Activated naive CD8-positive, alpha-beta T cell treated with anti-CD3 and anti-CD28 coated beads for 36 hours (primary cell): Measurements from ENCODE around the gene NKD2. TPM values are rescaled to one million over a fixed set of nuclear protein-coding genes. Genes with fewer than 3 reads are reported as not detected.
"Not testable (repeated sequence)": the region's sequence is repeated elsewhere in the genome, so short reads cannot be mapped to it uniquely, and the experiment has no call there.

Source experiments
- DNase-seq: peaks from one replicate; pipeline ENCODE4 v3.0.0; 2021
- H3K27ac Mint-ChIP-seq: one replicate; pipeline ENCODE4 v1.8.0; 2022; ENCODE audit warnings: mild to moderate bottlenecking, moderate library complexity, mixed read lengths
- H3K27me3 Mint-ChIP-seq: one replicate; pipeline ENCODE4 v1.8.0; 2022; ENCODE audit warnings: mild to moderate bottlenecking, mixed read lengths
- H3K36me3 Mint-ChIP-seq: one replicate; pipeline ENCODE4 v1.8.0; 2021; ENCODE audit warnings: mild to moderate bottlenecking, mixed read lengths
- H3K4me1 Mint-ChIP-seq: one replicate; pipeline ENCODE4 v1.8.0; 2021; ENCODE audit warnings: mixed read lengths
- H3K4me3 Mint-ChIP-seq: one replicate; pipeline ENCODE4 v1.8.0; 2022; ENCODE audit warnings: mild to moderate bottlenecking, moderate library complexity, mixed read lengths
- H3K9me3 Mint-ChIP-seq: one replicate; pipeline ENCODE4 v1.8.0; 2022; ENCODE audit warnings: mixed read lengths
- total RNA-seq, 2 experiments: library from RNA; stranded (reverse); gene quantifications; one replicate each; pipeline ENCODE4 v1.2.3, GENCODE V29; 2021

NKD2 gene
- total RNA-seq, 2 experiments from 2014 or later = 0.66 to 0.82 TPM

GRCh38 chr5:968881-969280, 39.7 kb upstream of the NKD2 start:
- no peak for DNase-seq
- no peak overlapping the region for H3K4me3 Mint-ChIP-seq
- peaks cover 86% of the 10 kb centered on the region for H3K27me3 Mint-ChIP-seq
- peaks cover 26% of the 10 kb centered on the region for H3K4me1 Mint-ChIP-seq
- no peak overlapping the region for H3K27ac Mint-ChIP-seq
- no peaks in the 10 kb centered on the region for H3K36me3 Mint-ChIP-seq
- no peaks in the 10 kb centered on the region for H3K9me3 Mint-ChIP-seq

- Mint-ChIP-seq H3K27me3 (peaks cover 81% of the 10 kb centered on the region), H3K27ac (no peak overlapping the region), H3K36me3 (no peaks in the 10 kb centered on the region), H3K4me3 (no peak overlapping the region), H3K4me1 (peaks cover 21% of the 10 kb centered on the region), H3K9me3 (no peaks in the 10 kb centered on the region)
- no peak for DNase-seq
Measured at GRCh38 chr5:969408-969839, 39.2 kb upstream of the NKD2 start.

GRCh38 chr5:972575-972974, 36.0 kb upstream of the NKD2 start:
- not testable (repeated sequence) for H3K9me3 Mint-ChIP-seq

GRCh38 chr5:976849-977751, 31.5 kb upstream of the NKD2 start:
- Mint-ChIP-seq H3K27me3 (peaks cover 8% of the 10 kb centered on the region), H3K27ac (no peak overlapping the region), H3K36me3 (no peaks in the 10 kb centered on the region), H3K4me1 (no peaks in the 10 kb centered on the region), H3K9me3 (no peaks in the 10 kb centered on the region), H3K4me3 (no peak overlapping the region)
- no peak for DNase-seq

More at GRCh38 chr5:972575-972974, 36.0 kb upstream of the NKD2 start:
- DNase-seq, H3K36me3 Mint-ChIP-seq, H3K27ac Mint-ChIP-seq, H3K4me3 Mint-ChIP-seq: not testable (repeated sequence)
- Mint-ChIP-seq H3K27me3 (peaks cover 50% of the 10 kb centered on the region), H3K4me1 (peaks cover 13% of the 10 kb centered on the region)

- Mint-ChIP-seq H3K9me3 (no peaks in the 10 kb centered on the region), H3K27me3 (peaks cover 1% of the 10 kb centered on the region), H3K27ac (no peak overlapping the region), H3K4me1 (no peaks in the 10 kb centered on the region), H3K4me3 (no peak overlapping the region), H3K36me3 (no peaks in the 10 kb centered on the region)
- no peak for DNase-seq
Measured at GRCh38 chr5:978054-978453, 30.5 kb upstream of the NKD2 start.

GRCh38 chr5:978693-979092, 29.9 kb upstream of the NKD2 start:
- DNase-seq = no peak
- Mint-ChIP-seq H3K4me1 (peaks cover under 1% of the 10 kb centered on the region), H3K27ac (no peak overlapping the region), H3K4me3 (no peak overlapping the region), H3K9me3 (no peaks in the 10 kb centered on the region), H3K36me3 (no peaks in the 10 kb centered on the region), H3K27me3 (no peaks in the 10 kb centered on the region)

- H3K9me3 Mint-ChIP-seq = no peaks in the 10 kb centered on the region
- H3K36me3 Mint-ChIP-seq = no peaks in the 10 kb centered on the region
- H3K27me3 Mint-ChIP-seq = no peaks in the 10 kb centered on the region
- no peak overlapping the region for H3K27ac Mint-ChIP-seq
- no peak overlapping the region for H3K4me3 Mint-ChIP-seq
- DNase-seq = no peak
- peaks cover 4% of the 10 kb centered on the region for H3K4me1 Mint-ChIP-seq
Measured at GRCh38 chr5:979100-979817, 29.3 kb upstream of the NKD2 start.

GRCh38 chr5:980001-980588, 28.5 kb upstream of the NKD2 start:
- H3K27ac Mint-ChIP-seq = no peak overlapping the region
- H3K9me3 Mint-ChIP-seq = peaks cover 5% of the 10 kb centered on the region
- peaks cover 4% of the 10 kb centered on the region for H3K4me1 Mint-ChIP-seq
- no peak for DNase-seq
- H3K4me3 Mint-ChIP-seq = no peak overlapping the region
- H3K36me3 Mint-ChIP-seq = peaks cover 4% of the 10 kb centered on the region
- H3K27me3 Mint-ChIP-seq = no peaks in the 10 kb centered on the region

- Mint-ChIP-seq H3K36me3 (peaks cover 4% of the 10 kb centered on the region), H3K27me3 (peaks cover 7% of the 10 kb centered on the region), H3K4me1 (peaks cover 4% of the 10 kb centered on the region), H3K9me3 (peaks cover 7% of the 10 kb centered on the region), H3K4me3 (no peak overlapping the region), H3K27ac (no peak overlapping the region)
- DNase-seq = no peak
Measured at GRCh38 chr5:980966-981365, 27.6 kb upstream of the NKD2 start.

GRCh38 chr5:981456-981855, 27.1 kb upstream of the NKD2 start:
- H3K4me3 Mint-ChIP-seq = no peak overlapping the region
- no peak overlapping the region for H3K27ac Mint-ChIP-seq
- peaks cover 4% of the 10 kb centered on the region for H3K36me3 Mint-ChIP-seq
- H3K27me3 Mint-ChIP-seq = peaks cover 12% of the 10 kb centered on the region
- H3K9me3 Mint-ChIP-seq = peaks cover 7% of the 10 kb centered on the region
- H3K4me1 Mint-ChIP-seq = peaks cover 4% of the 10 kb centered on the region
- no peak for DNase-seq

GRCh38 chr5:982377-983237, 26.0 kb upstream of the NKD2 start:
- Mint-ChIP-seq H3K36me3 (peaks cover 4% of the 10 kb centered on the region), H3K27ac (no peak overlapping the region), H3K9me3 (peaks cover 11% of the 10 kb centered on the region), H3K4me3 (no peak overlapping the region), H3K27me3 (peaks cover 23% of the 10 kb centered on the region), H3K4me1 (peaks cover 4% of the 10 kb centered on the region)
- no peak for DNase-seq

- H3K36me3 Mint-ChIP-seq = peaks cover 4% of the 10 kb centered on the region
- peaks cover 4% of the 10 kb centered on the region for H3K4me1 Mint-ChIP-seq
- H3K27ac Mint-ChIP-seq = no peak overlapping the region
- peaks cover 29% of the 10 kb centered on the region for H3K27me3 Mint-ChIP-seq
- H3K9me3 Mint-ChIP-seq = peaks cover 13% of the 10 kb centered on the region
- no peak overlapping the region for H3K4me3 Mint-ChIP-seq
- no peak for DNase-seq
Measured at GRCh38 chr5:983238-983524, 25.4 kb upstream of the NKD2 start.

- Mint-ChIP-seq H3K36me3 (peaks cover 4% of the 10 kb centered on the region), H3K27ac (no peak overlapping the region), H3K27me3 (peaks cover 30% of the 10 kb centered on the region), H3K4me3 (no peak overlapping the region), H3K4me1 (peaks cover 4% of the 10 kb centered on the region), H3K9me3 (peaks cover 13% of the 10 kb centered on the region)
- no peak for DNase-seq
Measured at GRCh38 chr5:983568-983967, 25.0 kb upstream of the NKD2 start.

- peaks cover 31% of the 10 kb centered on the region for H3K27me3 Mint-ChIP-seq
- H3K27ac Mint-ChIP-seq = no peak overlapping the region
- peaks cover 4% of the 10 kb centered on the region for H3K36me3 Mint-ChIP-seq
- peaks cover 4% of the 10 kb centered on the region for H3K4me1 Mint-ChIP-seq
- DNase-seq = no peak
- H3K4me3 Mint-ChIP-seq = no peak overlapping the region
- peaks cover 13% of the 10 kb centered on the region for H3K9me3 Mint-ChIP-seq
Measured at GRCh38 chr5:984774-985173, 23.8 kb upstream of the NKD2 start.

GRCh38 chr5:987761-988160, 20.8 kb upstream of the NKD2 start:
- Mint-ChIP-seq H3K27me3 (peaks cover 49% of the 10 kb centered on the region), H3K27ac (no peak overlapping the region), H3K9me3 (peaks cover 13% of the 10 kb centered on the region), H3K36me3 (peaks cover 4% of the 10 kb centered on the region), H3K4me3 (no peak overlapping the region), H3K4me1 (peaks cover 7% of the 10 kb centered on the region)
- no peak for DNase-seq
